HepG2 (cell line): ENCODE data around the gene VPS37B.

Experiments used
- REST ChIP-seq, 2 experiments: IDR thresholded peaks; 2 replicates each; pipeline ENCODE4 v1.6.1; 2011 to 2012; ENCODE audit warnings: low read length in 2 of 2, borderline replicate concordance in 1 of 2, low read depth in 1 of 2, mild to moderate bottlenecking in 1 of 2, moderate library complexity in 1 of 2
- ZNF33B ChIP-seq: sonication (generic); formaldehyde crosslinking; IDR thresholded peaks from 2 replicates; pipeline ENCODE4 v1.5.1; 2020; ENCODE audit warnings: mild to moderate bottlenecking, missing genetic modification reagents

- TF ChIP-seq ZNF33B, result no peak
- TF ChIP-seq REST (IDR thresholded peaks at IDR 0.05; ENCODE audit: borderline replicate concordance in 1 of 2, low read depth in 1 of 2, low read length in 2 of 2), result no peak
Observed at GRCh38 chr12:122858591-122859302, 37.2 kb downstream of the VPS37B start.
